Effector CD8-positive, alpha-beta T cell (primary cell): ENCODE measurements around the gene RIPK1.
A peak's percentile ranks its signal among the peaks of the same experiment; 100 is the strongest.
"Not testable (repeated sequence)": the region's sequence is repeated elsewhere in the genome, so short reads cannot be mapped to it uniquely, and the experiment has no call there.

Experiments used
- DNase-seq: peaks from one replicate; lab custom pipeline; 2025; lab: John Stamatoyannopoulos, UW
- total RNA-seq, 4 experiments: gene quantifications; one replicate each; lab custom pipeline; 2026; lab: John Stamatoyannopoulos, UW

The RIPK1 gene
- 113 to 159 (median 130) reads per million in 4 experiments for total RNA-seq

DNA sequence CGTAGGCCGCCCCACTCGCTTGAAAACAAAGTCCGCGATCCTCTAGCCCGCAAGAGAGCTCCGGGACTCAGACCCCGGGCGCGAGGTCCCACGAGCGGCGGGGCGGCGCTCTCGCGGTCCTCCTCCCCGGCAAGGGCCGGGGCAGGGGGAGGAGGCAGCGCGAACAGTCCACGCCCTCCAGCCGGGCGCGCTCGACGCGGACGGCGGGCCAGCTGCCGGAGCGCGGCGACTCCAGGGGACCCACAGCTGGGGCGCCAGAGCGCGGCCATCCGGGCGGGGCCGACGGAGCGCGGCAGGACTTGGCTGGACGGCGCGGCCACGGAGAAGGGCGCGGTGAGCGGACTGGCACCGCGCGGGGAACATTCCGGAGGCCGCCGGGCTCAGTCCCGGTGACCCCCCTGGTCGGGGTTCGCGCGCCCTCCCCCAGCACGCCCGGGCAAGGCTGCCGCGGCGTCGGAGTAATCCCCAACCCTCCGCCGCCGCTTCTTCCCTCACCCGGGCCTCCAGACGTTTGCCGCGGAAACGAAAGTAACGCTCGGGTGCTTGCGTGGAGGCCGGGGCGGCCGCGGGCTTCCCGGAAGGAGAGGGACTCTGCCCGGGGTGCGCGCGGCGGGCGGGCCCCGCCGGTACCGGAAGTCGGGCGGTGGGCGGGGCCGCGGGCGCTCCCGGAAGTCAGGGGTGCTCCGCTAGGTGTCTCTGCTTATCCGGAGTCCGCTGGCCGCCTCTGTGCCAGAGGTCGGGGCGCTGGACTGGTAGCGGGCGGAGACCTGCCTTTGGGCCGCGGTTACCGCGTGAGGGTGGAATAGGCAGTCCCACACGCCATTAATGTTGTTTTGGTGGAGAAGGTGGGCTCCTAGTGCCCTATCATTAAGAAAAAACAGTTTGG, at the start of gene RIPK1:
RIPK1 (plus strand) TSS at position 166 of the 886 bp plus-strand sequence. CDS start 8,330 bp downstream, outside the sequence.
- peak; percentile 89 for DNase-seq

DNA sequence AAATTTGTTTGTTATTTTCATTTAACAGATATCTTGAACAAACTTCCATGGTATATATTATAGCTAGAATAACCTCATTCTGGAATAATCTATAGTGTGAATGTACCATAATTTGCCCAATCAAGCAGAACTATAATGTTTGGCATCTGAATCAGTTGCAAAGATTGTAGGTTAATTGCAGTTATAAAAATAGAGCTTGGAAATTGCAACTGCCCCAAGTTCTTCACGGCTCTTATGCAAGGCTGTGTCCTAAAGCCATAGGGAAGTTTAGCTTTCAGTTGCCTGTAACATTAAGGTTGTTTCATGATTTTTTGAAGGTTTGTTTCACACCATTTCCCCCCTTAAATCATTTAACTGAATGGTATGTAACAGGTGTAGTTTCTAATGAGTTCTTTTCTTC, 49.2 kb upstream of the RIPK1 start:
- no peak for DNase-seq

DNA sequence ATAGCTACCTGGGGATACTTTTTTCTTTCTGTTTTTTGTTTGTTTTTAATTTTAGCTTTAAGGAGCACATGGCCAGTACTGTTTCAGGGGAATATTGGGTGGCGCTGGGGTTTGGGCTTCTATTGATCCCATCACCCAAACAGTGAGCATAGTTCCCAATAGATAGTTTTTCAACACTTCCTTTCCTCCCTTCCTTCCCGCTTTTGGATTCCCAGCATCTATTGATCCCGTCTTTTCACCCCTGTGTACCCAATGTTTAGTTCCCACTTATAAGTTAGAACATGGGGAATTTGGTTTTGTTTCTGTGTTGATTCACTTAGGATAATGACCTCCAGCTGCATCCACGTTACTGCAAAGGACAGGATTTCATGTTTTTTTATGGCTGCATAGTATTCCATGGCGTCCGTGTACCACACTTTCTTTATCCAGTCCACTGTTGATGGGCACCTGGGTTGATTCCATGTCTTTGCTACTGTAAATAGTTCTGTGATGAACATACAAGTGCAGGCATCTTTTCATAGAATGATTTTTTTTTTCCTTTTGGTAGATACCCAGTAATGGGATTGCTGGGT, 48.5 kb upstream of the RIPK1 start:
- no peak for DNase-seq

DNA sequence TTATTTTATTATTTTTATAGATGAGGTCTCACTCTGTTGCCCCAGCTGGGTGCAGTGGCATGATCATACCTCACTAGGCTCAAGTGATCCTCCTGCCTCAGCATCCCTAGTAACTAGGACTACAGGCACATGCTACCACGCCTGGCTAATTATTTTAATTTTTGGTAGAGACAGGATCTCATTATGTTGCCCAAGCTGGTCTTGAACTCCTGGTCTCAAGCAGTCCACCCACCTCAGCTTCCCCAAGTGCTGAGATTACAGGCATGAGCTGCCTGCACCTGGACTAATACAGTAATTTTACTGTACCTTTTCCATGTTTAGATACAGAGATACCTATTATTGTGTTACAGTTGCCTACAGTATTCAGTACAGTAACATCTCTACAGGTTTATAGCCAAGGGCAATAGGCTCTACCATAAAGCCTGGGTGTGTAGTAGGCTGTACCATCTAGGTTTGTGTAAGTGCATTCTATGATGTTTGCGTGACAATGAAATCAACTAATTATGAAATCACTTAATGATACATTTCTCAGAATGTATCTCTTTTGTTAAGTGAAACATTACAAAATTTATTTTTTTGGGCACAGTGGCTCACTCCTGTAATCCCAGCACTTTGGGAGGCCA, 47.2 kb upstream of the RIPK1 start:
- DNase-seq = not testable (repeated sequence)

DNA sequence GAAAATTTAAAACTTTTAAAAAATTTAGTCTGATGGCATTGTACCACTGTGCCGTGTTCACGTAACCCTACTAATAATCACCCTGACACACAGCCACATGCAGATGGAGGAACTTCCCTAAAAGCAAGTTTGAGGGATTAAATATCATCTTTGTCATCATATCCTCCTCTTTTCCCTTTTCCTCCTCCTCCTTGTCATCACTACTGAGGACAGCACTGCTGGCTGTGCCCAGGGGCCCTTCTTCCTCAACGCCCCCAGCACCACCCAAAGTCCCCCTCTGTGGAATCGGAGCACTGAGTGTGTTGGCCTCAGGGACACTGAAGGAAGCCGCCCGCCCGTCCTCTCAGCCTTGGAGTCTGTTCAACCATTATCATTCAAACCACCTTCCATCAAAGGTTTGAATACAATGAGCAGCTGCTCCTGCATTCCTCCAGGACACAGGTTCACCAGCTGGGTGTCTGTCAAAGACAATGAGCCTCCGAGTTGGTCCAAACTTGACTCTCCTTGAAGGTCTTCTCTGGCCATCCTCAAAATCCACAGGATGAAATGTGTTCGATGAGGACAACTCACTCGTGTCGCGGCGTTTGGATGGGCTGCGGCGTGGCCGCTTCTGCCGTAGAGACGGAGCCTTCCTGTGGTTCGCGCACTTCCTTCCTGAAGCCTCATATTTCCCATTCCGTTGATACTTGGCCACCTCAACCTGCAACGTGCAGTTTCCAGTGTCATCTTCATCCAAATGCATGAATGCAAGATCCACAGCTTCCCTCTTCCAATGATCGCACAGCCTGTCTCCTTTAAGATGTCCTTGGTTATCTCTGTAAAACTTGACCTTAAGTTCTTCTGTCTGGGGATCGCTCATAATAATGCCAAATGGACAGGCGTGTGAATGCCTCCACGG, 45.3 kb upstream of the RIPK1 start:
- DNase-seq = no peak

DNA sequence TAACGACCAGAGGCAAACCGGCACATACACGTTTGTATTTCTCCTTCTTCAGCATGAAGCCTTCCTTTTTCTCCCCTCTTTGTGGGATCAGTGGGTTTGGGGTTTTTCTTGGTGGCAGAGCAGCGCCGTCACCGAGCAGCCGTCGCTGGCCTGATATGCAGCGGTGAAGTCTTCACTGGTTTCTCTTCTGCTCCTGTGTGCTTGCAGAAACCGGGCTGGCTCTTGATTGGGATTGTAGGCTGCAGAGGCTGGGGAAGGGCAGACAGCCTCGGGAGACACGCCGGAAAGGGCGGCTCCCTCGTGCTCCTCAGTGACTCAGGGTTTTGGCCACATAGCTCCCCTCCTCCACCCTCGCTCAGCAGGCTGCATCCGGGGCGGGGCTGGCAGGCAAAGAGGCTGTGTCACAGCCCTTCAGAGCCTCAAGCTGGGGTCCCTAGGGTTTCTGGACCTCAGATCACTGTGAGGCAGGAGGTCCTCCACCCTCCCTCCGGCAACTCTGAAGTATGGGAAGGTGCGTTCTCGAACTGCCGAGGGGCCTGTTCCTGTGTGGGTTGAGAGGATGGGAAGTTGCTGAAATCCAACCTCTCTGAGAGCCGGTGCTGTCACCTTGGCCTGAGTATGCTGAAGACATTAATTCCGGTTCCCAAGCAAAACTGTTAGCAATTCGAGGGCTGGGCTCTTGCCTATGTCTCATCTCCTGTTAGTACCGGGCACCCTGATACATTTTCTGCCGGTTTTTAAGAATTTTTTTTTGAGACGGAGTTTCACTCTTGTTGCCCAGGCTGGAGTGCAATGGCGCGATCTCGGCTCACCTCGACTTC, 44.4 kb upstream of the RIPK1 start:
- DNase-seq = peak; percentile 56

DNA sequence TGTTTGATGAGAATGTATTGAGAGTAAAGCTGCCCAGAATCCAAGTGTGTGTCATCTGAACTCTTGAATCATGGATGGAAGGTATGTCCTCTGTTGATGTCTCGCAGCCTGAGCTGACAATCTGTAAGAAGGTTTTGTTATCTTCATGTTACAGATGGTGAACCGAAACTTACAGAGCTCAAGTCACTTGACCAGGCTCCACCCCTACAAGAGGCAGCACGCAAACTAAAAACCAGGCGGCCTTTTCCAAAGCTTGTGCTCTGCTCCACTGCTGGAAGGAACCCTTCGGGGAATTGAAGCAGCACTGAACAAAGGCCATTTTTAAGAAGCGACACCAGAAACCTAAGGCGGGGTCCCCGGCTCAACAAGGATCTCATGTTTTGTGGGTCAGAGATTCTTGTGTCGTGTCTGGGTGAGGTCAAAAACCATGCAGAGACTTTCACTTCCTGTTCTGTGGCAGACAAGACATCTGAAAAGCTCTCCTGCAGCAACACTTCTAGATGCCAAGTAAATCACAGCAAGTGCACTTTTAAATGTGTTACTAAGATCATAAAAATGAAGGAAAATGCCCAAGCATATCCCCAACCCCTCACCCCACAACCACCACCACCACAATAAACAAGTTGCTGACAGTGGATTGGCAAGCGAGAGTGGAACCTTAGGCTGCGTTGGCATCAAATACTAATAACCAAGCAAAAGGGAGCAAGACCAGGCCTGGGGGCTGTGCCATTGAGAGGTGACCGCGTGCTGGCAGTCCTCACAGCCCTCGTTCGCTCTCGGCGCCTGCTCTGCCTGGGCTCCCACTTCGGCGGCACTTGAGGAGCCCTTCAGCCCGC, 41.3 kb upstream of the RIPK1 start:
- DNase-seq = no peak

DNA sequence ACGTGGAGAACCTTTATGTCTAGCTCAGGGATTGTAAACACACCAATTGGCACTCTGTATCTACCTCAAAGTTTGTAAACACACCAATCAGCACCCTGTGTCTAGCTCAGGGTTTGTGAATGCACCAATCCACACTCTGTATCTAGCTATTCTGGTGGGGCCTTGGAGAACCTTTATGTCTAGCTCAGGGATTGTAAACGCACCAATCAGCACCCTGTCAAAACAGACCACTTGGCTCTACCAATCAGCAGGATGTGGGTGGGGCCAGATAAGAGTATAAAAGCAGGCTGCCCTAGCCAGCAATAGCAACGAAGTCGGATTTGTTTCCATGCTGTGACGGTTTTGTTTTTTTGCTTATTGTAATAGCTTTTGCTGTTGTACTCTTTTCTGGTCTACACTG, 40.1 kb upstream of the RIPK1 start:
- not testable (repeated sequence) for DNase-seq

DNA sequence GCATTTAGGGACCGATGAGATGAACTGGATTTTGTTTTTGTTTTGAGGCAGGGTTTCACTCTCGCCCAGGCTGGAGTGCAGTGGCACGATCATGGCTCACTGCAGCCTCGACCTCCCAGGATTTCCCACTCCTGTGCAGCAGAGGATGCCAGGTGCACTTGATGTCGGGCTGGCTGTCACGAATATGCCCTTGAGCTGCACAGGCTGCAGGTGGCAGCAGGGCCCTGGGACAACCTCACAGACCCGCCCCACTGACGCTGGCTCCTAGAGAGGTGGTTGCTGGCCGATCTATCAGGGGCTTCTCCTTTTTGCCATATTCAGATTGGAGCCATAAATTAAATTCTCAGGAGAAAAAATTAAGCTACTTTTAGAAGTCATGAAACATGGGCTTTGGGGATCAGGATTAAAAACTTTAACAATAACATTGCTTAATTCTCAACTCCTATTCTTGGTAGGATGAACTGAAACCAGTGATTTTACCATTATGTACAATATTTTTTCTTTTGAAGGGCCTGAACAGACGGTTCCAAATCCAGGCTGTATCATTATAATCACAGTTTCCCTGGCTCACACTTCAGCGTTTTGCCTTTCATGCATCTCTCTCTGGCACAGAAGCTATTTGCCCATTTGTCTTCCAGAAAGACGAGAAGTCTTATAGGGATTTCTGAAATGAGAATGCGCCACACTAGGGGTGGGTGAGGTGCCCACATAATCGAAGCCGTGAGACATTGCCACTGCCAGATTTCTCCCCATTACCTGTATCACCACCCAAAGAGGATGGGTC, 36.2 kb upstream of the RIPK1 start:
- DNase-seq = no peak

DNA sequence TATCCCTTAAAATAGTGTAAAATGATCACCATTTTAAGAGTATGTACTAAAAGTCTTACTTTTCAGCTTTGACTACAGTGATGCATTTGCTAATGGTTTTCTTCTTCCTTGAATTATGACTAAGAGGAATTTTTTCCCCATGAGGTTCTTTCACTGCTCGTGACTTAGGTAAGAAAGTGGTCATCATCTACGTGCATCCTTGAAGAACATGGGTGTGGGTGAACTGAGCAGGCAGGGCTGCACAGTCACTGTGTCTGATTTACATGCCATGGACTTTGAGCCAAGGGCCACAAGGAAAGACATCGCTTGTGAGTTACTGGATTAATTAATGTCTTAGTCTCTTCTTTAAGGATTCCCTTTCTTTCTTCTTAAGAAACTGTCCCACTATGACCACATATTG, 35.3 kb upstream of the RIPK1 start:
- no peak for DNase-seq

DNA sequence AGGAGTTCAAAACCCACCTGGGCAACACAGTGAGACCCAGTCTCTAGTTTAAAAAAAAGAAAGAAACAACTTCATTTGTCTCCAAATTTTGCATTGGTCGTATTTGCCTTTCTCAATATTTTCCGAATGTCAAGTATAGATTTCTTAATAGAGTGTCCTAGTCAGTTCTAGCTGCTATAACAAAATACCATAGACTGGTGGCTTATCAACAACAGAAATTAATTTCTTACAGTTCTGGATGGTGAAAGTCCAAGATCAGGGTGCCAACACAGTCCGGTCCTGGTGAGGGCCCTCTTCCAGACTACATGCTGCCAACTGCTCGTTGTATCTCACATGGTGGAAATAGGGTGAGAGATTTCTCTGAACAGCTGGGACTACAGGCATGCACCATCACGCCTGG, 34.6 kb upstream of the RIPK1 start:
- DNase-seq = no peak

DNA sequence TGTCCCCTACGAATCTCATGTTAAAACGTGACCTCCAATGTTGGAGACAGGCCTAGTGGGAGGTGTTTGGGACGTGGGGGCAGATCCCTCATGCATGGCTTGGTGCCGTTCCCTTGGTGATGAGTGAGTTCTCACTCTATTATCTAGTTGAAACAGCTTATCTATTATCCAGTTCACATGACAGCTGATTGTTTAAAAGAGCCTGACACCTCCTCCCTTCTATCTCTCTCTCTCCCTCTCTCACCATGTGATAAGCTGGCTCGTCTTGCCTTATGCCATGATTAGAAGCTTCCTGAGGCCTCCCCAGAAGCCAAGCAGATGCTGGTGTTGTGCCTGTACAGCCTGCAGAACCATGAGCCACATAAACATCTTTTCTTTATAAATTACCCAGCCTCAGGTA, 32.9 kb upstream of the RIPK1 start:
- DNase-seq = no peak

DNA sequence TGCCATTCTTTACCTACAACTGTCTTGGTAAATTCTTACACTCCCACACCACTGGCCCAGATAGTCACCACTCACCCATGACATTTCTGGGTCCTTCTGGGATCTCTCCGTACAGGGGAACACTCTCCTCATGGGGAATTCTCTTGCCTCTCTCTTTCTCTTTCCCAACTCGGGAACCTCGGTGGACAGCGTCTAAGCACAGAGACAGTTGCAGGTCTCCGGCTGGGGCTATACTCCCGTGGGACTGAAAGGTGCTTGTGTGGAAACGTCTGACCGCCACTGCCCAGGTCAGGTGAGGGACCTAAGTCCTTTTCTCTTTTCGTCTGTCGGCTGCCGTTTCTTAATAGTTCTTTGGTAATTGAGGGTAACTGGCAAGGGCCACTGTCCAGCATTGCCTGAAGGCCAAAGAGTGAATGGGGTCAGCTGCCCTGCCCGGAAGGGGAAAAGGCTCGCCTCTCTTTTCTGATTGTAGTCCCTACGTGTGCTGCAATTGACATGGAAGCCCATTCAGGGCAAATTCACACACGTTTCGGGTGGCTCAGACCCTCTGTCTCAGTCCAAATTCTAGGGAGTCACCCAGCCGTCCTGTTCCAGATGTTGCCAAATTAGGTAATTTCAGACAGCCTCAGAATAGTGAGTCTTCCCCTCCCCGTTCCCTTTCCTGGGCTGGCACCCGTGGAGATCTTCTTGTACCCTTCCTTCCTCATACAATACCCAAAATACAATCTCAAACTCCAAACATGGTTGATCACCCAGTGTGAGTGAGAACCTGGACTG, 31.2 kb upstream of the RIPK1 start:
- no peak for DNase-seq

DNA sequence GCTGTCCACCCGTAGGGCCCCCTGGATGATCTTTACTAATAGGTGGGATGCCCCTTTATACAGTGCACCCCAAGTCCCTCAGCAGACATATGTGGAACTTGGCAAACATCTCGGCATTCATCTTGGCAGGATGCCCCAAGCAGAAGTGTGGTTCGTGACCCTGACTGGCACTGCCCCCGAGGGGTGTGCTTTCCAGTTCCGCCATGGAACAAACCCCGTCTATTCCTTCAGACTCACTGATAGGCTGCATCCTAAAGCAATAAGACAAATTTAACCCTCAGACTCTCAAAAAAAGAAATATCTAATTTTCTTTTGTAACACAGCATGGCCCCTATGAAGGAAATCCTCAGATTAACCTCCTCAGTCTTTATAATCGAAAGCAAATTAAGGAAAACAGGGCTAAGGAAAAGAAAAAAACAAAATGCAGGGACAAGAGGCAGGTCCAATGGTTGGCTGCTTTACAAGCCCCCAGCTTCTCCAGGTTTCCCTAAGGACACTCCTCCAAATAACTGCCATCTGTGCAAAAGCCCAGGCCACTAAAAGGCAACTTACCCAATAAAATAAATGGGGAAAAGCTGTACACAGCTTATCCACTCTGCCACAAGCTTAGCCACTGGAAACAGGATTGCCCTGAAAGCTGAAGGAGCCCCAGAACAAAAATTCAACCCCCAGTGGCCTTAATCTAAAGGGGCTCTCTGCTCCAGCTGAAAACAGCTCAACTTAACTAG, 30.5 kb upstream of the RIPK1 start:
- DNase-seq = no peak

DNA sequence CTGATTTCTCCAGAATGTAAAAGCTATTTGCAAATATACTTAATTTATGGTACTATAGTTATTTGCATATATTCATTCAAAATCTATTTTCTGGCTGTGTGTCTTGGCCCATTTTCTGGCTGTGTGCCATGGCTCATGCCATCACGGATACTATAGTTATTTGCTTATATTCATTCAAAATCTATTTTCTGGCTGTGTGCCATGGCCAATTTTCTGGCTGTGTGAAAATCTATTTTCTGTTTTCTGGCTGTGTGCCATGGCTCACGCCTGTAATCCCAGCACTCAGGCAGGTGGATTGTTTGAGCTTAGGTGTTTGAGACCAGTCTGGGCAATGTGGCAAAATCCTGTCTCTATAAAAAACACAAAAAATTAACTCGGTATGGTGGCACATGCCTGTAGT, 28.9 kb upstream of the RIPK1 start:
- DNase-seq = no peak

DNA sequence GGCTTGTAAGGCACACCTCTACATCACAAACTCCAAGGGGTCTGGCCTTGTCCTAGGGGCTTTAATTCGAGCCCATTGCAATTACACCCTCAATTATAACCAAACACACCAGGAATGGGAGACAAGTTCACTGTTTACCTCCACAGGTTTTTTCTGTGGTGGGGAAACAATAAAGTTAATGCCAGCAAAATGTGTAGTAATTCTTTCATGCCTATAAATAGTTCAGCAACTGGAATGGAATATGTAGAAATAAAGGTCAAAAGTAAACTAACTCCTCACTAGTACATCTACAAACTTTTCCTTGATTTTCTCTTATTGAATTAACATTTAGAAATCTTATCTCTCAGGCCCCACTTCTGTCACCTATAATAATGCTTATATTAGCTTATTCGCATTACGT, 27.1 kb upstream of the RIPK1 start:
- no peak for DNase-seq

DNA sequence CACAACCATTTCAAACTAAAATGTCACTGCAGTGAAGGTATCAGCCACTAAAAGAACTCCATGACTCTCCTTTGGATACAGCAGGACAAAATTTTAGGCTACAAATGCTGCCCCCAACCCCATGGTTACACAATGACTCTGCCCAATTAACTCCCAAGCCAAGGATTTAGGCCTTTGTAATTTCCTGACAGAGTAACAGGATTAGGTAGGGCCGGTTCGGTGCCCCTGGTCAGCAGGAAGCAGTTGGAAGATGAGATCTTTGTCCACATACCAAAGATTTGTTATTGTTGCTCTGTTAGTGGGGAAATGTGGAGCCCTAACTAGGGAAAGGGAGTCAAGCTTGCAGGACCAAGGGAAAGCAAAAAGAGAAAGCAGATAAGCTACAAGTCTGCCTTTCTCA, 26.7 kb upstream of the RIPK1 start:
- DNase-seq = no peak

DNA sequence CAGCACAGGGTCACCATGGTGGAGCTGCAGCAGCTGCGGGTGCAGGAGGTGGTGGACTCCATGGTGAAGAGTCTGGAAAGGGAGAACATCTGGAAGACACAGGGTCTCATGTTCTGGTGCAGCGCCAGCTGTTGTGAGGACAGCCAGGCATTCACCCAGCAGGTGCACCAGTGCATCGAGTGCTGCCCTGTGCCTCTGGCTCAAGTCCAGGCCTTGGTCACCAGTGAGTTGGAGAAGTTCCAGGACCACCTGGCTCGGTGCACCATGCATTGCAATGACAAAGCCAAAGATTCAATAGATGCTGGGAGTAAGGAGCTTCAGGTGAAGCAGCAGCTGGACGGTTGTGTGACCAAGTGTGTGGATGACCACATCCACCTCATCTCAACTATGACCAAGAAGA, 22.9 kb upstream of the RIPK1 start:
- no peak for DNase-seq
